GM12892 (cell line): Measurements from ENCODE around the gene CAMSAP3.

Source experiments
- POLR2A ChIP-seq: IDR thresholded peaks from 2 replicates; pipeline ENCODE4 v1.6.1; 2011; ENCODE audit warnings: low read depth, low read length, control low read depth
- POLR2AphosphoS5 ChIP-seq: IDR thresholded peaks from 2 replicates; pipeline ENCODE4 v1.6.1; 2011; ENCODE audit warnings: low read depth, low read length, control low read depth
- TAF1 ChIP-seq: IDR thresholded peaks from 2 replicates; pipeline ENCODE4 v1.6.1; 2011; ENCODE audit warnings: low read depth, mild to moderate bottlenecking, control low read depth, low read length, borderline replicate concordance

GRCh38 chr19:7645163-7645562, 49.5 kb downstream of the CAMSAP3 start:
- TF ChIP-seq POLR2A (0 out of 2 replicates have a peak, but pooled peaks have one; percentile 29), TAF1 (no peak), POLR2AphosphoS5 (no peak)
